Measurements from ENCODE around the gene PLD1. TPM values are rescaled to one million over a fixed set of nuclear protein-coding genes. Genes with fewer than 3 reads are reported as not detected.
"Not testable (repeated sequence)": the region's sequence is repeated elsewhere in the genome, so short reads cannot be mapped to it uniquely, and the experiment has no call there.

PLD1 gene, protein sequence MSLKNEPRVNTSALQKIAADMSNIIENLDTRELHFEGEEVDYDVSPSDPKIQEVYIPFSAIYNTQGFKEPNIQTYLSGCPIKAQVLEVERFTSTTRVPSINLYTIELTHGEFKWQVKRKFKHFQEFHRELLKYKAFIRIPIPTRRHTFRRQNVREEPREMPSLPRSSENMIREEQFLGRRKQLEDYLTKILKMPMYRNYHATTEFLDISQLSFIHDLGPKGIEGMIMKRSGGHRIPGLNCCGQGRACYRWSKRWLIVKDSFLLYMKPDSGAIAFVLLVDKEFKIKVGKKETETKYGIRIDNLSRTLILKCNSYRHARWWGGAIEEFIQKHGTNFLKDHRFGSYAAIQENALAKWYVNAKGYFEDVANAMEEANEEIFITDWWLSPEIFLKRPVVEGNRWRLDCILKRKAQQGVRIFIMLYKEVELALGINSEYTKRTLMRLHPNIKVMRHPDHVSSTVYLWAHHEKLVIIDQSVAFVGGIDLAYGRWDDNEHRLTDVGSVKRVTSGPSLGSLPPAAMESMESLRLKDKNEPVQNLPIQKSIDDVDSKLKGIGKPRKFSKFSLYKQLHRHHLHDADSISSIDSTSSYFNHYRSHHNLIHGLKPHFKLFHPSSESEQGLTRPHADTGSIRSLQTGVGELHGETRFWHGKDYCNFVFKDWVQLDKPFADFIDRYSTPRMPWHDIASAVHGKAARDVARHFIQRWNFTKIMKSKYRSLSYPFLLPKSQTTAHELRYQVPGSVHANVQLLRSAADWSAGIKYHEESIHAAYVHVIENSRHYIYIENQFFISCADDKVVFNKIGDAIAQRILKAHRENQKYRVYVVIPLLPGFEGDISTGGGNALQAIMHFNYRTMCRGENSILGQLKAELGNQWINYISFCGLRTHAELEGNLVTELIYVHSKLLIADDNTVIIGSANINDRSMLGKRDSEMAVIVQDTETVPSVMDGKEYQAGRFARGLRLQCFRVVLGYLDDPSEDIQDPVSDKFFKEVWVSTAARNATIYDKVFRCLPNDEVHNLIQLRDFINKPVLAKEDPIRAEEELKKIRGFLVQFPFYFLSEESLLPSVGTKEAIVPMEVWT
- total RNA-seq, result 100 to 1,000 TPM in 1 of 9 donors, 10 to 100 TPM in 8; 44.5 to 106 (median 61.4) TPM
- 10 to 100 TPM; 12.3 to 33.2 TPM for polyA plus RNA-seq
- long read RNA-seq, donor 1, partial matches to known transcripts, result 16 of 20 reads
- long read RNA-seq, donor 1, other reads (novel, unspliced or antisense), result 4 of 20 reads
- long read RNA-seq, donor 2, full-length matches to known transcripts, result 3 of 26 reads
- long read RNA-seq, donor 2, partial matches to known transcripts, result 6 of 26 reads
- long read RNA-seq, donor 2, other reads (novel, unspliced or antisense), result 17 of 26 reads
- long read RNA-seq, donor 3, partial matches to known transcripts, result 4 of 18 reads
- long read RNA-seq, donor 3, other reads (novel, unspliced or antisense), result 14 of 18 reads

DNA sequence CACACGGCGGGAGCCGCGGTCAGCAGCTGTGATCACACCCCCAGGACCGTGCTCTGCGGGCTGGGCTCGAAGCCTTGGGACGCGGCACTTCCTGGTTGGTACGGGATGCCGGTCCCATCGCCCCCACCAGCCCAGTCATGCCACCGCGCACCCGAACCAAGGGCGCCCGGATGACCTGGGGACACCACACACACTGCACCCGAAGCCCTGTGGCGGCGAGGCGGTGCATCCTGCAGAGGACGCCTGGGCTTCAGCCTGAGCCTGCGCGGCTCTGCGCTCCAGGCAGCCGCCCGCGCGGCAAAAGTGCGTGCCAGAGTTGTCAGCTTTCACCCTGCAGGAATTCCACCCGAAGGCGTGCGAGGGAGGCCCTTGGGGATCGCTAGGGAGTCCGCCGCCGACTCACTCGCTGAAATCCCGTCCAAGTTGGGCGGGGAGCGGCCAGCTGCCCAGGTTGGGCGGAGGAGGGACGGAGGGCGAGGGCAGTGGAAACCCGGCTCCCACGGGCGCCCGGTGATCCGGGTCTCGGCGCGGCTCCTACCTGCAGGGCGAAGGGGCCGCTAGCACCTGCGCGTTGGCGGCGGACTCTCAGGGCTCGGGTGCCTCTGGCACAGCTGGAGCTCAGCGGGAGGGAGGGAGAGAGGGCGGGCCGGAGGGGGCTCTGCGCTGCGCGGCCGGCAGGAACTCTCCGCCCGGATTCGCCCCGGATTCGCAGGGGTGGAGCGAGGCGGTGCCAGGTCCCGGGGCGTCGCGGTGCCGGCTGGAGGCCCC, at the start of gene PLD1:
PLD1 (minus strand) TSS at position 623 of the 768 bp plus-strand sequence. CDS start 72,432 bp downstream, outside the sequence.
- peaks cover 3 to 70% (median 25%) of the 10 kb centered on the region in 12 donors for H3K4me1 ChIP-seq
- WGBS, 4 donors, result 0 to 1% (median 0%) methylated on average over 19 to 78 of the region's 78 CpGs

DNA sequence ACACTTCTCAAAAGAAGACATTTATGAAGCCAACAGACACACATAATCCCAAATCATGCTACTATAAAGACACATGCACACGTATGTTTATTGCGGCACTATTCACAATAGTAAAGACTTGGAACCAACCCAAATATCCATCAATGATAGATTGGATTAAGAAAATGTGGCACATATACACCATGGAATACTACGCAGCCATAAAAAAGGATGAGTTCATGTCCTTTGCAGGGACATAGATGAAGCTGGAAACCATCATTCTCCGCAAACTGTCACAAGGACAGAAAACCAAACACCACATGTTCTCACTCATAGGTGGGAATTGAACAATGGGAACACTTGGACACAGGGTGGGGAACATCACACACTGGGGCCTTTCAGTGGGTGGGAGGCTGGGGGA, 48.5 kb upstream of the PLD1 start:
- Histone ChIP-seq H3K9me3 (peaks cover 0 to 18% (median 7%) of the 10 kb centered on the region in 12 donors), H3K4me1 (peaks cover 0 to 26% (median 17%) of the 10 kb centered on the region in 12 donors)
- H3K36me3 ChIP-seq; intact Hi-C loops (cut with DNase I); H3K4me3 ChIP-seq; ATAC-seq; H3K27me3 ChIP-seq; H3K27ac ChIP-seq; DNase-seq: not testable (repeated sequence)
- 92 to 98% (median 97%) methylated on average over 4 of the region's 4 CpGs for WGBS, 4 donors

More for the DNA sequence above, at the start of gene PLD1:
- Histone ChIP-seq H3K4me3 (peak within 1 kb of the TSS; percentile 42 to 91 (median 72)), H3K27ac (peak within 1 kb of the TSS; percentile 53 to 95 (median 92)), H3K9me3 (peaks cover 0 to 5% (median 0%) of the 10 kb centered on the region in 12 donors), H3K27me3 (no peaks in the 10 kb centered on the region), H3K36me3 (no peaks in the 10 kb centered on the region)
- ATAC-seq, result peak; percentile 59 to 92 (median 85)
- DNase-seq, result peak; percentile 87 to 94 (median 92)
- TF ChIP-seq POLR2A (IDR thresholded peaks at IDR 0.05), result no peak
- TF ChIP-seq, protein P1, sequence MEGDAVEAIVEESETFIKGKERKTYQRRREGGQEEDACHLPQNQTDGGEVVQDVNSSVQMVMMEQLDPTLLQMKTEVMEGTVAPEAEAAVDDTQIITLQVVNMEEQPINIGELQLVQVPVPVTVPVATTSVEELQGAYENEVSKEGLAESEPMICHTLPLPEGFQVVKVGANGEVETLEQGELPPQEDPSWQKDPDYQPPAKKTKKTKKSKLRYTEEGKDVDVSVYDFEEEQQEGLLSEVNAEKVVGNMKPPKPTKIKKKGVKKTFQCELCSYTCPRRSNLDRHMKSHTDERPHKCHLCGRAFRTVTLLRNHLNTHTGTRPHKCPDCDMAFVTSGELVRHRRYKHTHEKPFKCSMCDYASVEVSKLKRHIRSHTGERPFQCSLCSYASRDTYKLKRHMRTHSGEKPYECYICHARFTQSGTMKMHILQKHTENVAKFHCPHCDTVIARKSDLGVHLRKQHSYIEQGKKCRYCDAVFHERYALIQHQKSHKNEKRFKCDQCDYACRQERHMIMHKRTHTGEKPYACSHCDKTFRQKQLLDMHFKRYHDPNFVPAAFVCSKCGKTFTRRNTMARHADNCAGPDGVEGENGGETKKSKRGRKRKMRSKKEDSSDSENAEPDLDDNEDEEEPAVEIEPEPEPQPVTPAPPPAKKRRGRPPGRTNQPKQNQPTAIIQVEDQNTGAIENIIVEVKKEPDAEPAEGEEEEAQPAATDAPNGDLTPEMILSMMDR (IDR thresholded peaks at IDR 0.05), result peak in 3 of 12 donors; percentile 26 to 39 (median 36)
- intact Hi-C loops (cut with DNase I), result loop anchor here in 1 of 10 donors (2.0 kb wide), 2 partner anchors 19 to 229 kb away; partner anchors contain the start of gene FNDC3B

DNA sequence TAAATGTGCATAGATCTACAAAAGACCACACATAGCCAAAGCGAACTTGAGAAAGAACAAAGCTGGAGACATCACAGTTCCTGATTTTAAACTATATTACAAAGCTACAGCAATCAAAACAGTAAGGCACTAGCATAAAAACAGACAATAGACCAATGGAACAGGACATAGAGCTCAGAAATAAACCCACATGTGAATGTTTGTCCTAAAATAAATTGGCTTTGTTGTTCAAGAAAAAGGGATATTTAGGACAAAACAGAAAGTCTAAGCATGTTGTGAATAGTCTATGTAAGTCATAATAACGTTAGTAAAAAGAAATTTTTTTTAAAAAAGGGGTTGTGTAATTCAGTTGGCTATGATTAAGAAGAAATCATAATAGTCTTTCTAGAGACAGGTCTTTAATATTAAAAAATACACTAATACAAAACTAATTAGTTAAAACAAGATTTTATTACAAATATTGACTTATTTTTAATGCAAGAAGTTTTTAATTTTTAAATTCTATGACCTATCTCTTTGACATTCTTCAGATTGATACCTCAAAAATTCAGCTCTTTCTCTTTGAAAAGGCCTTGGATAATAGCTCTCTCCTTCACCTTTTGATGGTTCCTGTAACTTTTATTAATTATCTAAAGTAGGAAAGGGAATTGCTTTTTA, 44.5 kb upstream of the PLD1 start:
- intact Hi-C loops (cut with DNase I), result loop anchor here in 1 of 10 donors (5.0 kb wide), 1 partner anchor 158 kb away; no protein-coding TSS in a partner anchor
- Histone ChIP-seq H3K4me1 (peaks cover 0 to 15% (median under 1%) of the 10 kb centered on the region in 12 donors), H3K9me3 (peaks cover 0 to 19% (median 7%) of the 10 kb centered on the region in 12 donors), H3K27ac (no peak overlapping the region), H3K27me3 (no peaks in the 10 kb centered on the region), H3K4me3 (no peak overlapping the region), H3K36me3 (no peaks in the 10 kb centered on the region)
- no peak for ATAC-seq
- WGBS, 4 donors, result 85 to 90% (median 87%) methylated on average over 2 of the region's 2 CpGs
- TF ChIP-seq, protein P1 (IDR thresholded peaks at IDR 0.05), result no peak
- no peak for TF ChIP-seq POLR2A (IDR thresholded peaks at IDR 0.05)
- DNase-seq, result no peak

Data from heart left ventricle (tissue), 16 donors.